HuH-7 (cell line): Measurements from ENCODE around the gene CDK14.
A peak's percentile ranks its signal among the peaks of the same experiment; 100 is the strongest.

Source experiments
- DNase-seq: peaks from one replicate; pipeline ENCODE4 v3.0.0; 2011; ENCODE audit warnings: low spot score

The CDK14 gene

DNA sequence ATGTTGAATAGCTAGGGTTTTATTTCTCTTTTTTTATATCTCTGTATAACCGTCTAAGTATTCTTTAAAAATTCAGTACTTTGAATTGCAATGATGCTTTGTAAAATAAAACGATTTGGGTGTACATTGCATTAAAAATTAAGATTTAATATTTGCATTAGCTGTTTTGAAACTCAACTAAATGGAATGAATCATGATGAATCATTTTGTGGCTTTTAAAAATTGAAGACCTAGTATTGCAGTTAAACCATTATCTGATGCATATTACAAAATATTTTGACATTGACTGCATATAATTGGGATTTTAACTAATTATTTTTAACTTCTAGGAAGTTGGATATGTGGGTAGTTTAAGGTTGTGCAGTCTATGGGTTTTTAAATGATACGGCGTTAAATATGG, 314.0 kb downstream of the CDK14 start:
- DNase-seq = no peak

DNA sequence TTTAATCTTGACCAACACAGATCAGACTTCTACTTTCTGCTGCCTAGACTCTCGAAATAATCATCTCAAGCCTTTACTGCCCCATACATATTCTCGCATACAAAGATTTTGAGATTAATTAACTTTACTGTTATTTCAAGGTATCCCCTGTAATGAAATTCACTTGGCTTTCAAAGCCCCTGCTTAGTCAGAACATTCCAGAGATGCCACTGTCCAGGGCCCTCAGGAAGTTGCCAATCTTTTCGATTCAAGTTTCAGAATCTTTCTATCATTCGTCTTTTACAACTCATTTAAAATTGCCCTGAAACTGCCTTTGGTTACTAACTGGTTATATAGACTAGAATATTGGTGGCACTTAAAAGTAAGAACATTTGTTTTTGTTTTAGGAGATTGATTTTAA, 320.2 kb downstream of the CDK14 start:
- no peak for DNase-seq

DNA sequence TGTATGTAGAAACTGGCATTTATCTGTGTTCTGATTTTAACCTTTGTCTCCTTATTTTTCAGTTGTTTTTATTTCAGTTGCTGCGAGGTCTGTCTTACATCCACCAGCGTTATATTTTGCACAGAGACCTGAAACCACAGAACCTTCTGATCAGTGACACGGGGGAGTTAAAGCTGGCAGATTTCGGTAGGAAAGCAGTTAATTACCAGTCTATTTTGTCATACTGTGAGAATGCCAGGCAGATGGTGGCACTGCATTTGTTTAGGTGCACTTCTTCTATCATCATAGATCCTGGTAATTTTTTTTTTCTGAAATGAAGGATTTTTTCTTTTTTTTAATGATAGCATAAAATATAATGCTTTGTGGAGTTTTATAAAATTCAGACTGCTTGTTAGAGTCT, 321.4 kb downstream of the CDK14 start:
- no peak for DNase-seq

DNA sequence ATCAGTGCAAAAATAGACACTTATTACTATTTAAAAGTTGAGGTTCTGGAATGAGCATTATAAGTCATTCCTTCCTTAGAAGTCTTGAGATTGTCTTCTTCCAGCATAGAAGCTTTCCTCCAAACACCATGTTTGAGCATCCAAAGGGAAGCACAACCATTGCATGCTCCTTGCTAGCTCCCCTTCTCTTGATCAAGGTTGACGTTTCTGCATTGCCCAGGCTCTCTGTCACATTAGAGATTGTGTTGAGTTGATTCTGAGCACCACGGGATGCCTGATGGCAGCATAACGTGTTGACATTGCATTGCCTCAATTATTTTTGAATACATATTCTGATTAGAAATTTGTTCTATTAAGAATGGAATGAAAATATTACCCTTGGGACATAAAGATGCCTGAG, 322.2 kb downstream of the CDK14 start:
- DNase-seq = no peak

DNA sequence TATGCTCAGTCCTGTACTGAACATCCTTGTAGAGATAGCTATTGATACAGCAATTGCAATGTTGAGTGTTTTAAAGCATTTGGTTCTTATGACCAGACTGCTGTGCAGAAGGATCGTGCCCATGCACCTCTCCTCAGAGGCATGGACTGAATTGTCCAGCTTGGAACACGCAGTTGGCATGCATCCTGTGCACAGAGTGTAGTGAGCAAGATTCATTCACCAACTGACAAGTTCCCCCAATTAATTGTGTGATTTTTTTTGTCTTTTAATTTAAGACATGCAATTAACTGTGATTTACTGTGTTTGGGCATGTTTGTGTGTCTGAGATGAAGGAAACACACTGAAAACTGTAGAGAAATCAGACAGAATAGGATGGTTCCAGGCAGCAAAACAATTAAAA, 323.7 kb downstream of the CDK14 start:
- DNase-seq = no peak

DNA sequence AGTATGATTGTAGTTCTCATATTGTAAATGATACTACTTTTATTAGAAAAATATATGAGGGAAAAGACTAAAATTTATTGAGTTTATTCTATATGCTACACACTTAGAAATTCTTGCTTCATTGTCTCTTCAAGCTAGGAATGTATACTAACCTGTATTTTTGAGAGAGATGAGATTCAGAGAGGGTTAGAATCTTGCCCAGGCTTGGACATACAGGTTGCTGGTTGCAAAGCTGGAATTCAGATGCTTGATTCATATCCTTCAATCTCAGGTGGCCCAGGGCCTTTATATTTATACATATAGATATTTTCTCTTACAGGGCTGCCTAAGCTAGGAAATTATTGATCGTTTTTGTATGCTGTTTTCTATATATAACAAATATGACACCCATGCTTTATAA, 324.2 kb downstream of the CDK14 start:
- no peak for DNase-seq

DNA sequence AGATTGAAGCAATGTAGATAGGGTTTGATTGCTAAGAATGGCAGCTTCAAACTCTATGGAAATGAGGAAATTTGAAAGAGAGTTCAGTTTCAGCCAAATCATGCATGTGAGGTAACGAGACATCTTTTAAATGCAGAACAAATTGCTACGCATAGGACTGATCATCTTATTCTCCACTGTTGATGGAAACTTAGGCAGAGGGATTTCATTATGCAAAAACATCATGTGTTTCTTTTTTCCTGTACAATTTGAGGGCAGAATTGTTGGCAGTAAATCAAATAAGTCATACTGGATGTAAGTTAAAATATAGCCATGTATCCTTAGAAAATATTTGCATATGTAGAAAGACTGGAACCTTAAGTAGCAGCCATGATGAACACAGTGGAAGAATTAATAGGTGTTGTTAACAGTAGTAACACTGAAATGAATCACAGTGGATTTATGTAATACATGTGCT, 327.4 kb downstream of the CDK14 start:
- DNase-seq = no peak

DNA sequence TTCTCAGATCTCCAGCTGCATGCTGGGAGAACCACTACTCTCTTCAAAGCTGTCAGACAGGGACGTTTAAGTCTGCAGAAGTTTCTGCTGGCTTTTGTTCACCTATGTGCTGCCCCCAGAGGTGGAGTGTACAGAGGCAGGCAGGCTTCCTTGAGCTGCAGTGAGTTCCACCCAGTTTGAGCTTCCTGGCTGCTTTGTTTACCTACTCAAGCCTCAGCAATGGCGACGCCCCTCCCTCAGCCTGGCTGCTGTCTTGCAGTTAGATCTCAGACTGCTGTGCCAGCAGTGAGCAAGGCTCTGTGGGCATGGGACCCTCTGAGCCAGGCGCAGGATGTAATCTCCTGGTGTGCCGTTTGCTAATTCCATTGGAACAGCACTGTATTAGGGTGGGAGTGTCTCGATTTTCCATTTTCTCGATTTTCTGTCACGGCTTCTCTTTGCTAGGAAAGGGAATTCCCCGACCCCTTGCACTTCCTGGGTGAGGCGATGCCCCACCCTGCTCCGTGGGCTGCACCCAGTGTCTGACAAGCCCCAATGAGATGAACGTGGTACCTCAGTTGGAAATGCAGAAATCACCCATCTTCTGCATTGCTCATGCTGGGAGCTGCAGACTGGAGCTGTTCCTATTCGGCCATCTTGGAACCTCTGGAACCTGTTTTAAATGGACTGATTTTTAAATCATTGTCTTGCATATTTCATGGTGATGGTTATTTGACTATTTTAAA, 332.7 kb downstream of the CDK14 start:
- DNase-seq = peak; percentile 6

DNA sequence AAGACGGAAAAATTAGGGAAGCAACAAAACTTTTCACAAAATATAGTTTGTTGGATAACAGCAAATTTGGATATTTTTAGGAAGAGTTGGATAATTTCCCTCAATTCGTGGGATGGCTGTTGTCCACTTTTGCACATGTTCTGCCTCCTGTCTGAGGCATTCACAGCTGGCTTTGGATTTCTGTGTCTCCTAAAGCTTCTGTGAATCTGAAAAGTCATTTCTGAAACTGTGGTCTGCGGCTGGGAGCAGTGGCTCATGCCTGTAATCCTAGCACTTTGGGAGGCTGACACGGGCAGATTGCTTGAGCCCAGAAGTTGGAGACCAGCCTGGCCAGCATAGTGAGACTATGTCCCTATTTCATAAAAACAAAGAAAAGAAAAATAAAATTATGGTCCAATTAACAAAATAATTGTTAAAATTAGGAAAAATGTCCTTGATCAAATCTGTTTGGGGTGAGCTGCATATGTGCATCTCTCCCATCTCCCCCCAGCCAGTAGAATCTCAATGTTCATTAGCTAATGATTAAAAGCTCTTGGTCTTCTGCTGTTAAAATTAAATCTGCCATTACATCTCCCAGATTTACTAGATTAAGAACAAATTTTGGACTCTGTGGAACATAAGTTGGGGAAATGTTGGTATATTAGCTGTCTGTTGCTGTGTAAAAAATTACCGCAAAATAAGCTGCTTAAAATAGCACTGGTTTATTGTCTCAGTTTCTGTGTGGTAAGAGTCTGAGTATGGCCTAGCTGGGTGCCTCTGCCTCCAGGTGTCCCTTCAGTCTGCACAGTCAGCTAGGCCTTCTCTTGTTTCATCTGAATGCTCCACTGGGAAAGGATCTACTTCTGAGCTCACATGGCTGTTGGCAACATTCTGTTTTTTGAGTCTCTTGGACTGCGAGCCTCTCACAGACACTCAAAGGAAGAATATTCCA, 336.1 kb downstream of the CDK14 start:
- no peak for DNase-seq

DNA sequence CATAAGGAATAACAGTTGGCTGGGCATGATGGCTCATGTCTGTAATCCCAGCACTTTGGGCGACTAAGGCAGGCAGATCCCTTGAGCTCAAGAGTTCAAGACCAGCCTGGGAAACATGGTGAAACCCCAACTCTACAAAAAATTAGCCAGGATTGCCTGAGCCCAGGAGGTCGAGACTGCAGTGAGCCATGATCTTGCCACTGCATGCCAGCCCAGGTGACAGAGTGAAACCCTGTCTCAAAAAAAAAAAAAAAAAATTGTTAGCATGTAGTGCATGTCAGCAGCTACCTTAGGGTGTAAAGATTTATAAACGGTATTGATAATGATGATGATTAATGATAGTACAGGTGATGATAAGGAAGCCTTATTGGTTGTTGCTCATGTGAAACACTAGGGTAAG, 336.9 kb downstream of the CDK14 start:
- DNase-seq = no peak

DNA sequence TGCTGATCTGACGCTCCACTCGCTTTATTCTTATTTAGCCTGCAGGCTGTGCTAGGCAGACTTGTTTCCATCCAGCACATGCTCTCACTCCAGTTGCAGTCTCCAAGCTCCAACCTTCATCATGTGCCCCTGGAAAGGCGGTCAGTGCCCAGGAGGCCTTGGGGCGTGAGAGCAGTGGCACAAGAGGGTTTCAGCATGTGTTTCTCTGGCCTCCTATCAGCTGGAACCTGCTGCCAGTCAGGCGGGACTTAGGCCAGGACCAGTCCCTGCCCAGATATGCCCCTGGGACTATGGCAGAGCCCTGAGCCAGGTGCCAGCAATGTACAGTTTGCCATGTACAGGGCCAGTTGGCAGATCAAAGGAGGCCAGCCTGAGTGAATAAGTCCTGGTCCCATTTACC, 337.9 kb downstream of the CDK14 start:
- no peak for DNase-seq

DNA sequence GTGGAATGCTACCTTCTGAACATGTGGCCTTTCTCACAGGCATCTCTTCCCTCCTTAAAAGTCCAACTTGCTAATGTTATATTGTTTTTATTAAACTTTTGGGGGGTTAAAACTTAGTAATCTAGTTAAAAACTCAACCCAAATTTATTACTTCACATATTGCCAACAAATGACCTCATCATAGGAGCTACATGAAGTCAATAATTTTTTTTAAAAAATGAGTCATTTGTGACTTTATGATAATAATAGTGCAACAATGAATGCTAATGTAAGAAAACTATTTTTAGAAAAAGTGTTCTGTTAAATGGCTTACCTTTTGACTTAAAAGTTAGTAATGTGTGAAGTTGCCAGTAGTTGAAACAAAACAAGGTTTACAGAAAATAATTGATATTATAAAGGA, 342.2 kb downstream of the CDK14 start:
- no peak for DNase-seq

- no peak for DNase-seq
Observed at GRCh38 chr7:90939666-90940065, 343.5 kb downstream of the CDK14 start.

- DNase-seq = no peak
Observed at GRCh38 chr7:90944021-90944420, 347.9 kb downstream of the CDK14 start.

GRCh38 chr7:90945104-90945787, 349.1 kb downstream of the CDK14 start:
- no peak for DNase-seq

- DNase-seq = no peak
Observed at GRCh38 chr7:90946730-90947501, 350.8 kb downstream of the CDK14 start.

DNA sequence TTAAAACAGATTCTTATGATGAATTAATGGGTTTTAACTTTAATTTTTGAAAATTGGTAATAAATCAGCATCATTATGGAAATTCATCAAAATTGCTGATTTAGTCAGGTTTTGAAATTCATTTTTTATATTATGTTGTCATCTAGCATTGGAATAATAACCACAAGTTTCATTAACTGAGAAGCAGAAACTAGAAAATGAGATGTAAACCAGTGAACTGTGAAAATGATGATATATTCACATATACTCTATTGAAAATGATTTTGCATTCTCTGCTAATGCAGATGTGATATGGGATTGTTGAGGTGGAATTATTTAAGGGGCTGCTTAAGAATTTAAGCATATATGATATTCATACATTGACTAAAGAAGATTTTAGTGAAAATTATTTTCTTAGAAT, 352.0 kb downstream of the CDK14 start:
- no peak for DNase-seq

DNA sequence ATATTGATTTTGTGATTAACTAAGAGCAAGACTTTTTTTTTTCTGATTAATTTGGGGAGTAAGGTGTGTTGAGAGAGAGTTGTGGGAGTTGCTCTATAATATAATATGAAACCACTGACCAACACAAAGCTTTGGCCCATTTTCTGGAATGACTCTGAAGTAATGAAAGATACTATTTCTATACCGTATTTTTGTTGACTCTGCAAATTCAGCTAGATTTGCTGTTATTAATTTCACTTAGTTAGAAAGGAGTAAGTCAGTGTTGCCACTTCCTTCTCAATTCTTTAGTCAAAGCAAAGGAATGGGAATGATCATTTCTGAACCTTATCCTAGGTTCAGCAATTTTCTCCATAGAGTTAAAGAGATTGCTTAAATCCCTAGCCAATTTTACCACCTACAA, 355.1 kb downstream of the CDK14 start:
- no peak for DNase-seq

- no peak for DNase-seq
Observed at GRCh38 chr7:90951986-90952954, 356.1 kb downstream of the CDK14 start.

DNA sequence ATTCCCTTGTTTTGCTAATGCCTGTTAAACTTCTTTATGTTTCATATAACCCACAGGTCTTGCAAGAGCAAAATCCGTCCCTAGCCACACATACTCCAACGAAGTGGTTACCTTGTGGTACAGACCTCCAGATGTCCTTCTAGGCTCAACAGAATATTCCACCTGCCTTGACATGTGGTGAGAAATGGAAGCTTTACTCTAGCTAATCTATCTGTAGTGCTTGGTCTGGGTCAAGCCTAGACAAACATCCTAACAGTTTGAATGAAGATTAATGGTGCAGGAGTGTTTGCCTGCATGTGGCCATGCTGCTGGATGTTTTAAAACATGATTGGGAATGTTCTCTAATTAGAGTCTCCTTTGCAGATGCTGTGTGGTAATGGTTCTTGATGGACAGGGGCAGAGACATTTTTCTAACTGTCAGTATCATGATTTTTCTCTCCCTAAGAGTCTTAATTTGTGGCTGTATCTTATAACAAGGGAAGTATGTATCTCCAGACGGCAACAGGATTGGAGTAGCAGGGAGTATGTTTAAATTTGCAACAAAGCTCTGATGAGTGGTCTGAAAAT, 359.6 kb downstream of the CDK14 start:
- DNase-seq = no peak
